Measurements from ENCODE around the gene MPC1L. TPM values are rescaled to one million over a fixed set of nuclear protein-coding genes. Genes with fewer than 3 reads are reported as not detected.

The MPC1L gene
- total and polyA plus RNA-seq, 2 of the 8 experiments (the other 6 are each of a cell fraction or from before 2014, with no cell fraction given) = not detected

DNA sequence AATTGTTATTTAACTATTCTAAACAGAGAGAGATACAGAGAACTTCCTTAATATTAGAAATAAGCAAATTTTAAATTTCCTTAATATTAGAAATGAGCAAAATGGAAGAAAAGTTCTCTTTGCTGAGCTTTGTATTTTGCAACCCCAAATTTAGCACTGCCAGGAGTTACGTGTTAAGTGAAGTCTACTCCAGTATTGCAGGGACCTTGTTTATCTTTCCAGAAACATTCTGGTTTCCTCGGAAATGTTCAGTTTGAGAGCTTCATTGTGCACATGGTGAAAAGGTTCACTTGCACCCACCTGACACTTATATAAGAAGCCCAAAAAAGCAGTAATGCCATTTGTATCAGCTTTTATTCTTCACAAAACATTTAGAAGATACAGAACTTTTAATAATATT, 30.3 kb downstream of the MPC1L start:
- Histone ChIP-seq H2BK20ac (ENCODE audit: low read length) (no peak overlapping the region), H3K9me3 (ENCODE audit: insufficient read depth in 2 of 2, low read depth in 1 of 2, low read length in 1 of 2) (no peaks in the 10 kb centered on the region), H3K56ac (replicated peaks; ENCODE audit: insufficient read length, low read depth, low read length) (no peak overlapping the region), H2BK12ac (ENCODE audit: low read depth, low read length) (no peak overlapping the region), H3K79me1 (ENCODE audit: low read depth, low read length) (no peaks in the 10 kb centered on the region), H4K8ac (ENCODE audit: extremely low read depth, insufficient read depth, low read length) (no peak overlapping the region), H4K5ac (ENCODE audit: insufficient read length, low read depth, low read length) (no peak overlapping the region), H3K23me2 (ENCODE audit: low read depth, low read length) (no peaks in the 10 kb centered on the region), H3K27me3 (replicated peaks in 1 of 4; ENCODE audit: control insufficient read depth in 3 of 4, extremely low read depth in 1 of 4, insufficient read depth in 3 of 4, low read length in 3 of 4) (no peaks in the 10 kb centered on the region), H3K36me3 (ENCODE audit: control insufficient read depth in 2 of 4, insufficient read depth in 4 of 4, low read length in 3 of 4) (peaks cover 2 to 72% (median 22%) of the 10 kb centered on the region in 4 experiments; a peak in 7 of 8 replicates), H3K9ac (replicated peaks in 1 of 4; ENCODE audit: extremely low read depth in 1 of 4, low read depth in 3 of 4, low read length in 3 of 4) (no peak overlapping the region), H2AFZ (ENCODE audit: low read length) (no peak overlapping the region), H3K18ac (ENCODE audit: extremely low read depth, low read length) (no peak overlapping the region), H3K79me2 (ENCODE audit: control insufficient read depth in 1 of 2, insufficient read depth in 2 of 2, low read length in 2 of 2) (no peaks in the 10 kb centered on the region), H3K4me1 (replicated peaks in 1 of 4; ENCODE audit: control insufficient read depth in 3 of 4, insufficient read depth in 4 of 4, low read length in 3 of 4) (no peaks in the 10 kb centered on the region), H4K91ac (replicated peaks; ENCODE audit: insufficient read length, low read length) (no peak overlapping the region), H3K14ac (ENCODE audit: insufficient read length) (no peak overlapping the region), H3K4ac (replicated peaks; ENCODE audit: insufficient read length, low read depth, low read length) (no peak overlapping the region), H2BK5ac (ENCODE audit: low read depth, low read length) (no peak overlapping the region), H2AK5ac (ENCODE audit: low read depth, low read length) (no peak overlapping the region), H3K27ac (ENCODE audit: low read depth, low read length) (no peak overlapping the region), H3K4me3 (ENCODE audit: extremely low read depth in 1 of 4, insufficient read depth in 2 of 4, low read depth in 3 of 4, low read length in 4 of 4) (no peak overlapping the region), H2BK15ac (ENCODE audit: low read length) (no peak overlapping the region), H3K4me2 (ENCODE audit: insufficient read depth in 1 of 2, low read depth in 2 of 2, low read length in 2 of 2) (no peak overlapping the region), H4K20me1 (replicated peaks in 1 of 2; ENCODE audit: control insufficient read depth in 1 of 2, insufficient read depth in 2 of 2, low read length in 2 of 2) (no peaks in the 10 kb centered on the region), H3K23ac (ENCODE audit: insufficient read length) (no peak overlapping the region), H2BK120ac (replicated peaks; ENCODE audit: low read depth, low read length) (no peak overlapping the region)
- ChIA-PET CTCF (ENCODE audit: partially characterized antibody) (interaction anchor here (1.7 to 1.8 kb wide), 2 partner anchors 13 to 47 kb away, joined by 6 to 7 read pairs; no protein-coding TSS in a partner anchor), POLR2A (ENCODE audit: partially characterized antibody) (no interaction called here)
- DNase-seq (ENCODE audit: low read depth in 1 of 2, low spot score in 2 of 2) = no peak
- 90% methylated on average over 2 of the region's 2 CpGs; no CpG with 5 or more reads in 1 of the 2 experiments for WGBS, 2 experiments (ENCODE audit: extremely low coverage in 1 of 2, insufficient coverage in 1 of 2, insufficient read length in 1 of 2, insufficient replicate concordance in 2 of 2, low coverage in 1 of 2, low lambda C conversion rate in 2 of 2, missing lambda C conversion rate in 1 of 2)
- FAIRE-seq = no peak
- no peak for TF ChIP-seq BACH1 (IDR thresholded peaks at IDR 0.05; ENCODE audit: low read length)
